Limb (tissue), 2 donors: Measurements from ENCODE around the gene LILRB5.
A peak's percentile ranks its signal among the peaks of the same experiment; 100 is the strongest.
"Not testable (repeated sequence)": the region's sequence is repeated elsewhere in the genome, so short reads cannot be mapped to it uniquely, and the experiment has no call there.

Source experiments
- DNase-seq, 2 donors: peaks; one replicate each; pipeline ENCODE4 v3.0.0-alpha.2; 2016; ENCODE audit errors: extremely low spot score in 2 of 2

Gene LILRB5

GRCh38 chr19:54216869-54217268 is 40.2 kb downstream of the LILRB5 start:
- DNase-seq: no peak

DNA sequence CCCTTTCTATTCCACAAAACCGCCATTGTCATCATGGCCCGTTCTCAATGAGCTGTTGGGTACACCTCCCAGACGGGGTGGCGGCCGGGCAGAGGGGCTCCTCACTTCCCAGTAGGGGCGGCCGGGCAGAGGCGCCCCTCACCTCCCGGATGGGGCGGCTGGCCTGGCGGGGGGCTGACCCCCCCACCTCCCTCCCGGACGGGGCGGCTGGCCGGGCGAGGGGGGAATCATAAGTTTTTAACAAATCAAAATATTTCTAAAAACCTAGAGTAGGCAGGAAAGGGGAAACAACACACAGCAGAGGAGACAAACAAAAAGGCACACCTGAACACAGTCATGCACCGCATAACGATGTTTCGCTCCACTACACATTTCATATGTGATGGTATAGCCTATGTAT is 42.3 kb downstream of the LILRB5 start:
- DNase-seq: not testable (repeated sequence)

DNA sequence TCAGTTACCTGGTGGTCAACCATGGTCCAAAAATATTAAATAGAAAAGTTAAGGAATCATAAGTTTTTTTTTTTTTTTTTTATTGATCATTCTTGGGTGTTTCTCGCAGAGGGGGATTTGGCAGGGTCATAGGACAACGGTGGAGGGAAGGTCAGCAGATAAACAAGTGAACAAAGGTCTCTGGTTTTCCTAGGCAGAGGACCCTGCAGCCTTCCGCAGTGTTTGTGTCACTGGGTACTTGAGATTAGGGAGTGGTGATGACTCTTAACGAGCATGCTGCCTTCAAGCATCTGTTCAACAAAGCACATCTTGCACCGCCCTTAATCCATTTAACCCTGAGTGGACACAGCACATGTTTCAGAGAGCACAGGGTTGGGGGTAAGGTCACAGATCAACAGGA is 42.9 kb downstream of the LILRB5 start:
- not testable (repeated sequence) for DNase-seq

DNA sequence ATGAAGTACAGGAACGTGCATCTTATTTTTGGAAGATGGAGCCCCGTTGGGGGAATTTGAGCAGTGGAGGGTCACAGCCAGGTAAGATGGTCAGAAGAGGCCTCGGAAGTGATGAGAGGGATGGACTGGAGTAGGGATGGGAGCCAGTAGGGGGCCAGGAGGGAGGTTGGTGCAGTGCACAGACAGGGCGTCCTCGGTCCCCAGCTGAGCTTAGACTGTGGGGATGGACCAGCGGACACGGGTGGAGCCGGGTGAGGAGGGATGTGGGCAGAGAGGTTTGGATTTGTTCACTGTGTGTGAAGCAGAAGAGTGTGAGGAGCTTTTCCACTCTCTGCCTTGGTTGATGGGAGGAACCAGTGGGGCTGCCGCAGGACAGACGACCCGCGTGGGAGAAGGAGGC is 45.8 kb downstream of the LILRB5 start:
- DNase-seq: no peak

DNA sequence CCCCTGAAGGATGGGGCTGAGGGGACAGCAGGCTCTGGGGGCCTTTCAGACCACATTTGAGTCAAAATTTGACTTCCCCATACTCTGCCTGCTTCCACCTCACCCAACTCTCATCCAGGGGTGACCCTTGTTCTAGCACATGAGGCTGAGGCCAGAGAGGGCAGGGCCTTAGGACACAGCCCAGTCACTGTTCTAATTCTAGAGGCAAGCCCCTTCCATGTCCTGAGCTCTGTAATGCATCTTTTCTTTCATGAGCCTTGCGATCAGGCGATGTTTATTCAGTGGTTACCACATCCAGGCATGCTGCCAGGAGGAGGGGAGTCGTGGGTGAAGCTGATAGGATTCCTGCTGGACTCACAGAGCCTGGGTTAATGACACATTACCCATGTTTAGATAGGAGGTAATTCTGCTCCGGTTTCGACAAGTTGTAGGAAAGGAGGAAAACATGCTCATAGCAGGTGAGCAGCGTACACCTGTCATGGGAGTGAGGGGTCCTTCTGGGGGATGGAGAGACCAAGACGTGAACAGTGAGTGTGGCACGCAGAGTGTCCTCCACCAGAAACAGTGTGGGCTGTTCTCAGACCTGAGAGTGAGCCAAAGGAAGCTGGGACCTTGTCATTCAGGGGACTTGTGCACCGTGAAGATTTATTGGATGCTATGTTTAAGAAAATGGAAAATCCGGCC is 47.1 kb downstream of the LILRB5 start:
- peak; percentile 34 to 77 for DNase-seq

DNA sequence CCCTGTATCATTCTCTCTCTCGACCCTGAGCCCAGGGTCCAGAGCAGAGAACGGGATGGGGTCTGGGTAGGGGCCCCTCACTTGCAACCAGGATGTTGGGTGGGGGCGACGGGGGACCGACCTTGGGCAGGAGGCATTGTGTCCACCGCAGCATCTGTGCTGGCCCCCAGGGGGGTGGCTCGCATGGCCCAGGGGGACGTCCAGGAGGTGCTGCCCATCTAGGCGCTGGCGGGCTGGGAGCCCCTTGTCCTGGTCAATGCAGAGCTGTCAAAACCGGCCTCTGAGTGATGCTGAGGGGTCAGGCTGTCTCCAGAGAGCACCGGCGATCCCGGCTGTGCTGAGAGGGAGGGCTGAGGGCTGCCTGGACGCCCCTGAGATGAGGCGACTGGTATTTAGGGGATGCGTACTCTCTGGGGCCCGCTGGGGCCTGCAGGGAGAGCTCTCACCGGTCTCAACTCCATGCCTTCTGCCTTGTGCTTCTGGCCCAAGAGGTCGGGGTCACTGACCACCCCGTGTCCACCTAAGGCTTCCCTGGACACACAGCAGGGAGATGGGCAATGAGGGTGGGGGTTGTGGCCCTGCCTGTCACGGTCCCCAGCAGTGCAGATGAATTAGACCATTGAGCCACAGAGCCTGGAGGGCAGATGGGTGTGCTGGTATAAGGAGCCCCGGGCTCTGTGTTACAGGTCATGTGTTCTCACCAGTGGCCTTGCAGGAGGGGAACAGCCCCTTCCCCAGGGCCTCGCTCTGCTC is 47.8 kb downstream of the LILRB5 start:
- DNase-seq: no peak

GRCh38 chr19:54208784-54209057 is 48.4 kb downstream of the LILRB5 start:
- DNase-seq: no peak

- DNase-seq: peak in 1 of 2 donors; percentile 22
Measured at GRCh38 chr19:54207983-54208783, 48.9 kb downstream of the LILRB5 start.

GRCh38 chr19:54207676-54207982 is 49.4 kb downstream of the LILRB5 start:
- DNase-seq: no peak

DNA sequence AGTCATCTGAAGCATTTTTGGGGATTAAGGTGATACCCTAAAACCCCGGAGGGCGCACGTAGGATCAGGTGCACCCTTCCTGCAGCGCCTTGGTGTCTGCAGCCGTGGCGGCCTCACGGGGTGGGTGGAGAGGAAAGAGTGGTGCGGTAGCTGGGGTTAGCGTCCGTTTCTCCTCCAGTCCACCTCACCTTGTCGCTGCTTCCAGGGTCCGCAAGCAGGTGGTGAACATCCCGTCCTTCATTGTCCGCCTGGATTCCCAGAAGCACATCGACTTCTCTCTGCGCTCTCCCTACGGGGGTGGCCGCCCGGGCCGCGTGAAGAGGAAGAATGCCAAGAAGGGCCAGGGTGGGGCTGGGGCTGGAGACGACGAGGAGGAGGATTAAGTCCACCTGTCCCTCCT is 49.9 kb downstream of the LILRB5 start:
- not testable (repeated sequence) for DNase-seq

DNA sequence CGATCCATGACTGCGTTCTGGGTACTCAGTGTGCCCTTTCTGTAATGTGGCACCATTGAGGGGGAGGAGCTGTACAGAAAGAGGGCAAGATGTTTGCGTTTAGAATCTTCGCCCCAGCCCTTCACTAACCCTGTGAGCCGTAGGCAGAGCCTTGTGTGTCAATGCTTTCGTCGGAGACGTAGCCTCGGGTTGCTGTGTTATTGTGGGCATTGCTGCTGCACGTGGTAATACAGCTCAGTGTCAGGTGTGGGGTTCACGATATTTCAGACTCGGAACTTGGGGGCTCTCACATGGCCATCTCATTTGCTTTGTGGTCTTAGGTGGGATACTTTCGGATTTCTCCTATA is 50.3 kb downstream of the LILRB5 start:
- no peak for DNase-seq

DNA sequence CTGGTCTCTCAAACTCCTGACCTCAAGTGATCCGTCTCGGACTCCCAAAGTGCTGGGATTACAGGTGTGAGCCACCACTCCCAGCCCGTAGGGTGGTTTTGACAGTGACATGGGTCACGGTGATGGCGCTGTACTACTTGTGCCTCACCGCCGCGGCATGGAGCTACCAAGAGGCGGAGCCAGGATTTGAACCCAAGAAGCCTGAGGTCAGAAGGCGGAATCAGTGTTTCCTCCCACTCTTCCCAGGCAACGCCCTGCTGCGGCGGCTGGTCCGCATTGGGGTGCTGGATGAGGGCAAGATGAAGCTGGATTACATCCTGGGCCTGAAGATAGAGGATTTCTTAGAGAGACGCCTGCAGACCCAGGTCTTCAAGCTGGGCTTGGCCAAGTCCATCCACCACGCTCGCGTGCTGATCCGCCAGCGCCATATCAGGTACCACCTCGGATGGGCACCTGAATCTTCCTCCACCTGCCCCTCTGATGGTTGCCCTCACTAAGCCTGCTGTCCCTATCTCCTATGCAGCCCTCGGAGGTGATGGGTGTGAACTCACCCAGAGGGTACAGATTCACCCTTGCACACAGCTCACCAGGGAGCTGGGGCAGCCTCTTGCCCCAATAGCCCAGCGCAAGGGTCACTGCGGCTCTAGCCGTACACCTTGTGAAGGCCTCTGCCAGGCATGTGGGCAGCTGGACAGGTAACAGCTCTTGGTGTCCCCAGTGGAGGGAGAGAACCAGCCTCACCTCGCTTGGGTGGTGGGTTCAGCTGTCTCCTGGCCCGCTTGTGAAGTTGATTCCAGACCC is 50.8 kb downstream of the LILRB5 start:
- no peak for DNase-seq

- no peak for DNase-seq
Measured at GRCh38 chr19:54204767-54205468, 52.2 kb downstream of the LILRB5 start.

GRCh38 chr19:54203151-54203611 is 53.9 kb downstream of the LILRB5 start:
- no peak for DNase-seq

DNA sequence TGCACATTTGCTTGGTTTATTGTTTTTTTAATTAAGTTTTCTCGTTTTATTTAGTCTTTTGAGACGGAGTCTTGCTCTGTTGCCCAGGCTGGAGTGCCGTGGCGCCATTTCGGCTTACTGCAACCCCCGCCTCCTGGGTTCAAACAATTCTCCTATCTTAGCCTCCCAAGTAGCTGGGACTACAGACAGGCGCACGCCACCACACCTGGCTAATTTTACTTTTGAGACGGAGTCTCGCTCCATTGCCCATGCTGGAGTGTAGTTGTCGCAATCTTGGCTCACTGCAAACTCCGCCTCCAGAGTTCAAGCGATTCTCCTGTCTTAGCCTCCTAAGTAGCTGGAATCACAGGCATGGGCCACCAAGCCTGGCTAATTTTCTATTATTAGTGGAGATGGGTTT is 55.1 kb downstream of the LILRB5 start:
- no peak for DNase-seq

DNA sequence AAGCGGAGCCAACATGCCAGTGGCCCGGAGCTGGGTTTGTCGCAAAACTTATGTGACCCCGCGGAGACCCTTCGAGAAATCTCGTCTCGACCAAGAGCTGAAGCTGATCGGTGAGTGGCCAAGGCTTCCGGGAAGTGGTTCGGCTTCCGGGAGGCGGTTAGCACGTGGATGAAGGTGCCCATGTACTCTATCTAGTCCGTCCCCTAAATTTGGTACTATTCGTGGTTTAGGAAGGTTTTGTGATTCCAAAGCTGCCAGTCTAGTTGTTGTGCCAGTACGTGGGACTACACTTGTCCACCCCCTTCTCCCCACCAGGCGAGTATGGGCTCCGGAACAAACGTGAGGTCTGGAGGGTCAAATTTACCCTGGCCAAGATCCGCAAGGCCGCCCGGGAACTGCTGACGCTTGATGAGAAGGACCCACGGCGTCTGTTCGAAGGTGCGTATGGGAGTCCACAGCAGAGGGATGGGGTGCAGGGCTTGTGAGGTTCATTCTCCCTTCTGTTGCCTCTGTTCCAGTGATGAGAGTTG is 55.8 kb downstream of the LILRB5 start:
- no peak for DNase-seq
